ENCODE data around the gene LHFPL2.

GRCh38 chr5:78640662-78641474 lies 7.7 kb downstream of the LHFPL2 start:
- TF ChIP-seq, protein P1, sequence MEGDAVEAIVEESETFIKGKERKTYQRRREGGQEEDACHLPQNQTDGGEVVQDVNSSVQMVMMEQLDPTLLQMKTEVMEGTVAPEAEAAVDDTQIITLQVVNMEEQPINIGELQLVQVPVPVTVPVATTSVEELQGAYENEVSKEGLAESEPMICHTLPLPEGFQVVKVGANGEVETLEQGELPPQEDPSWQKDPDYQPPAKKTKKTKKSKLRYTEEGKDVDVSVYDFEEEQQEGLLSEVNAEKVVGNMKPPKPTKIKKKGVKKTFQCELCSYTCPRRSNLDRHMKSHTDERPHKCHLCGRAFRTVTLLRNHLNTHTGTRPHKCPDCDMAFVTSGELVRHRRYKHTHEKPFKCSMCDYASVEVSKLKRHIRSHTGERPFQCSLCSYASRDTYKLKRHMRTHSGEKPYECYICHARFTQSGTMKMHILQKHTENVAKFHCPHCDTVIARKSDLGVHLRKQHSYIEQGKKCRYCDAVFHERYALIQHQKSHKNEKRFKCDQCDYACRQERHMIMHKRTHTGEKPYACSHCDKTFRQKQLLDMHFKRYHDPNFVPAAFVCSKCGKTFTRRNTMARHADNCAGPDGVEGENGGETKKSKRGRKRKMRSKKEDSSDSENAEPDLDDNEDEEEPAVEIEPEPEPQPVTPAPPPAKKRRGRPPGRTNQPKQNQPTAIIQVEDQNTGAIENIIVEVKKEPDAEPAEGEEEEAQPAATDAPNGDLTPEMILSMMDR (IDR thresholded peaks at IDR 0.05) = no peak
- no peak for TF ChIP-seq POLR2A (IDR thresholded peaks at IDR 0.05)

Data from esophagus squamous epithelium (tissue), 4 donors.